Dedifferentiated amniotic fluid mesenchymal stem cell (primary cell): ENCODE measurements around the gene FCN1.
"Not testable (repeated sequence)": the region's sequence is repeated elsewhere in the genome, so short reads cannot be mapped to it uniquely, and the experiment has no call there.

Source experiments
- DNase-seq: peaks from one replicate; pipeline ENCODE4 v3.0.0-alpha.2; 2016; ENCODE audit errors: extremely low spot score

Gene FCN1

DNA sequence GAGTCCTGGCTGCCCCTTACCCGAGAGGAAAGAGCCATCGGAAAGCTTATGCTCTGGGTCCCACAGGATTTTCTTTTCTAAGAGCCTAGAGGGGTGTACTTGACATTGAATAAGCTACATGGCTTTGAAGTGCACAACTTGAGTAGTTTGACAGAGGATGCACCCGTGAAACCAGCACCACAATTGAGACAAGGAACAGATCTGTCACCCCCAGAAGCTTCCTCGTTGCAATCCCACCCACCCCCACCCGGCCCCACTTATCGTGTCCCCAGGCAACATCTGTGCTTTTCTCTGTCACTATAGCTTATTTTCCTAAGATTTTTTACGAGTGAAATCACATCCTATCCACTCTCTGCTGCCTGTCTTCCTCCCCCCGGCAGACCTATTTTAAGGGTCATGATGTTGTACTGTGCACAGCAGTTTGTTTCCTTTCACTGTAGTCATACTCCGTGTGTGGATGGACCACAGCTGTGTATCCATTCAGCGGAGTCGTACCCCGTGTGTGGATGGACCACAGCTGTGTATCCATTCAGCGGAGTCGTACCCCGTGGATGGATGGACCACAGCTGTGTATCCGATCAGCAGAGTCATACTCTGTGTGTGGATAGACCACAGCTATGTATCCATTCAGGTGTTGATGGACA lies 45.9 kb downstream of the FCN1 start:
- DNase-seq = no peak

DNA sequence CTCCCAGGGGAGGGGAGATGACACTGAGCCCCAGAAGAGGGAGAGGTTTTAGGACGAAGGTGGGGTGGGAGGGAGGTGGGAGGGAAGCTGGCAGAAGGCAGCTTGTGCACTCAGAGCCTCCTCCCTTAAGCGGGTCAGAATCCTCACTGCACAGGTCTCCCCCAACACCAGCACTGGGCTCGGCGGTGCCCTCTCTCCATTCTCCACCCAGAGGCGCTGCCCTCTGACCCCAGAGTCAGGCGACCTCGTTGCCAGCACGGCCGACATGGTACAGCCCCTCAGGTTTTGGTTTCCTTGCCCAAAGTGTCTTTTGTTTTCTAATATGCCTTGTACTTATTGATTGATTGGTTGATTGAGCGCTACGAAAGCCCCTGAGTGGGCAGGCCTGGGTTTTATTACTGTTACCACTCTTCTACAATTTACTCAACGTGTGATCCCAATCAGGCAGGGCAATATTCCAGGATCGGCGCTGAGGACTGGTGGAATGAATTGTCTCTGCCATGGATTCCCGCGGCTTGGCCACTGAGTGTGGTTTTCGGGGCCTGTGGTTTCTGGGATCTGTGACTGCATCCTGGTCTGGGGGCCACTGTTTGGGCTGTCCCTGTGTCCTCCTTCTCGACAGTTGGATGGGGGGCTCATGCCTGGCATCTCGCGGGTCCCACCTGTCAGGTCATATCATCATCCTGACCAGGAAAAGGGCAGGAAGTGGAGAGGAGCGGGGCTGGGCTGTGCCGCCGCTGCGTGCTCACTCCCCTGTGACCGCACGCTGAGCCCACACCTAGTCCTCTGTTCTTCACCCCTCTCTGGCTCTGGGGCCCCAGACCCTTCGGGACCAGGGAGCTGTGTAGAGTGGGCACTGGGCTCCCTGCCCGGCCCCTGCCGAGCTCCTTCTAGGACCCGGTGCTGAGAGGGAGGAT lies 46.7 kb downstream of the FCN1 start:
- no peak for DNase-seq

DNA sequence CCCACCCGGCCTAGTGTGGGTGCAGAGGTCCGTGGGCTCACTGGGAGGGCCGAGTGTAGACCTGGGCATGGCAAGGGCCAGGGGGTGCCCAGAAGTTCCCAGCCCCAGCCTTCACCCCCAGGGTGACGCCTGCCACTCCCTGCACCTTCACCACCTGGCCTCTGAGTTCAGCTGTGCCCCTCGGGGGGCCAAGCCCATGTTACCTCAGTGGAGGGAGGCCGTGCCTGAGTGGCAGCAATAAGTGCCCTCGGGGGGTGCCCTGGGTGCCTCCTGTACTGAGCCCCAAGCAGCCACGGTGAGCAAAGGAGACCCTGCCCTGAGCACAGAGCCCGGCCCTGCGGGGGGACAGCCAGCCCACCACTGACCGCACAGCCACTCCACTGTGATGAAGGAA lies 47.4 kb downstream of the FCN1 start:
- DNase-seq = no peak

DNA sequence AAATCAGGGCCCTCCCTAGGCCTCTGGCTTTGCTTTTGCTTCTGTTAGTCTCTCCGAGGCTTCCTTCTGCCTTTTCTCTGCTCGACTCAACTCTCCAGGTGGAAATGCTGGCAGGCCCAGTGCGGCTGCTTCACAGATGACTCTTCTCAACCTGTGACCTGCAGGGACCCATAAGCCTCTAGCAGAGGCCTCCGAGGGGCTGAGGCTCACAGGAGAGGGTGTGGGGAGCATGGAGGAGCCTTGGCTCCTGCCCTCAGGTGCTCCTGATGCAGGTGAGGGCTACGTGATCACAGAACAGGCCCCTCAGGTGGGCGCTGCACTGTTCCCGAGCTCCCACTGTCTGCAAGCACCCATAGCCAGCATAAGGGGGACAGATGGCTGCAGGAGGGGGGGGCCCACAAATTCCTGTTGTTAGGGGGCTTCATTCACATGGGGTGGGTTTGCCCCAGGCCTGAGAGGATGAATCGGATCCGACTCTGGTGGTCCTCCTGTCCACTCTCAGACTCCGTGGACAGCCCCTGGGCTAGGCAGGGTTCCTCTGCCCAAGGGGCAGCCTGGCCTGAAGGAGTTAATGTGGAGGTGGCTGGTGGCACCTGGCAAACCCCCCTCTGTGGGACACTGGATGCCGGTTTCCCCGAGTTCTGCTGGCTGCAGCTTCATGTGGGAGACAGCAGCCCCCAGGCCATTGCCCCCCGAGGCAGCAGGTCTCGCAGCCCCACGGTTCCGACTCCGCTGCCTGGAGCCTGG lies 48.0 kb downstream of the FCN1 start:
- no peak for DNase-seq

DNA sequence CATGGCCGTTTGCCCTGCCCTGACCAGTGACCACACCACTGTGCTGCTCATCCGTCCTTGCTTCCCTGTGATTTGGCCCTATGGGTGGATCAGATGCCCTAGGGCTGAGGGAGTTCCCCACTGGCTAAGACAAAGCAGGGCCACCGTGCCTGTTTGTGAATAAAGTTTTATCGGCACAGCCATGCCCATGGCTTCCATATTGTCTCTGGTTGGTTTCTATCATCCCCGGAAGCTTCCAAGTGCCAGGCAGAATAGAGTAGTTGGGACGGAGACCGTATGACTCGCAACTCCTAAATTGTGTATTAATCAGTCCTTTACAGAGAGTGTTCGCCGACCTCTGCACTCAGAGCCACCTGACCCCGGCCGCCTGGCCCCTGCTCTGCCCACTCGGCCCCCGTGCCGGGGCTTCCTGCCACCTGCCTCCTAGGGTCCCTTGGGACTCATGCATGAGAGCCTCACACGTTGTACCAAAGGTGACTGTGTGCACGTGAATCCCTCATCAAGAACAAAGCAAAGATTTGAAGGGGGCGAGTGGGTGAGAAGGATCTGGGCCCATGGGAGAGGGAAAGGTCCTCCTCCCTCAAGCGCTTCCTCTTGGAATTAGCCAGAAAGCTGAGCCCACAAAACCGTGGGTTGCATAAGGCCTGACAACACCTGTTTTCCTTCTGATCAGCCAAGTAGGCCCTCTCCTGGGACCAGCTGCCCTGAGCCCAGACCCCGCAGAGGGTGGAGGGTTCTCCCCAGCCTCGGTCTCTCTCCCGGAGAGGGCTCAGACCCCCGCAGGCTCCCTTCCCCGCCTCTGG lies 48.8 kb downstream of the FCN1 start:
- no peak for DNase-seq

DNA sequence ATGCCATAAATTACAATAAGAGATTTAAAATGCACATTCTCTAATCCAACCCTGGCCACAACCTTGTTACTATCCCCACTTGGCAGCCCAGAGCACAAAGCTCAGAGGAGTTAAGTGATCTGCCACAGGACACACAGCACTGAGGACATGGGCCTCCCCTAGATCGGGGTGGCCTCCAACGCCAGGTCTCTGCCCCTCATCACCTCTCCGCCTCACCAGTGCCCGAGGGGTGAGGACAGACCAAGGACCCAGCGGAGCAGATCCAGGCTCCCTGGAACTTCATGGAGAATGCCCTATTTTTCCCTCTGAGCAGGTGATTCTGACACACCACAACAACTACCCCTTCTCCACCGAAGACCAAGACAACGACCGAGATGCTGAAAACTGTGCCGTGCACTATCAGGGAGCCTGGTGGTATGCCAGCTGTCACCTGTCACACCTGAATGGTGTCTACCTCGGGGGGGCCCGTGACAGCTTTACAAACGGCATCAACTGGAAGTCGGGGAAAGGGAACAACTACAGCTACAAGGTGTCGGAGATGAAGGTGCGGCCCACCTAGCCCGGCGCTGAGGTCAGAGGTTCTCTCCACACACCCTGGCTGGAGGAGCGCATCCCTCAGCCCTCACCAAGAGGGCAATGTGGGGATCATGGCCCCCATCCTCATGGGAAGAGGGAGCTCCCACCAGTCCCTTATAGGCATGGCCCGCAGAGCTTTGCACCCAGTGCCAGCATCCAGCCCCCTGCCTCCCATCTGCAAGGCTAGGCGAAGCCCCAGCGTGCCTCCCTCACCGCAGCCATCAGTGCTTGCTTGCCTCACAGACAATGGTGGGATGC lies 49.6 kb downstream of the FCN1 start:
- DNase-seq = no peak

DNA sequence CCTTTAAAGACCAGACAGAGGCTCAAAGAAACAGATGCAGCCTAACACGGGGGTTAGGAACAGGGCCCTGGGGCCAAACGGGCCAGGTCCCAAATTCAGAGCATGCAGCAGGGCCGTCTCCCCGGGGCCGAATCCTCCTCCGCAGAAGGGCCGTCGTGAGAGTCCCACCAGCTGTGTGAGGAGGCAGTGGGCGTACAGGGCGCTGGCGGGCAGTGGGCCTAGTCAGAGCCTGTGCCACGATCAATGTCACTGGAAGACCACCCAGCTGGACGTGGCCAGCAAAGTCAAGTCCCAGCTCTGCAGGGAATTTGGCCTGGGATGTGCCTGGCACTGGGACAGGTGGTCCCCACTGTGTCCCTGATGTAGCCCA lies 52.9 kb downstream of the FCN1 start:
- DNase-seq = no peak

DNA sequence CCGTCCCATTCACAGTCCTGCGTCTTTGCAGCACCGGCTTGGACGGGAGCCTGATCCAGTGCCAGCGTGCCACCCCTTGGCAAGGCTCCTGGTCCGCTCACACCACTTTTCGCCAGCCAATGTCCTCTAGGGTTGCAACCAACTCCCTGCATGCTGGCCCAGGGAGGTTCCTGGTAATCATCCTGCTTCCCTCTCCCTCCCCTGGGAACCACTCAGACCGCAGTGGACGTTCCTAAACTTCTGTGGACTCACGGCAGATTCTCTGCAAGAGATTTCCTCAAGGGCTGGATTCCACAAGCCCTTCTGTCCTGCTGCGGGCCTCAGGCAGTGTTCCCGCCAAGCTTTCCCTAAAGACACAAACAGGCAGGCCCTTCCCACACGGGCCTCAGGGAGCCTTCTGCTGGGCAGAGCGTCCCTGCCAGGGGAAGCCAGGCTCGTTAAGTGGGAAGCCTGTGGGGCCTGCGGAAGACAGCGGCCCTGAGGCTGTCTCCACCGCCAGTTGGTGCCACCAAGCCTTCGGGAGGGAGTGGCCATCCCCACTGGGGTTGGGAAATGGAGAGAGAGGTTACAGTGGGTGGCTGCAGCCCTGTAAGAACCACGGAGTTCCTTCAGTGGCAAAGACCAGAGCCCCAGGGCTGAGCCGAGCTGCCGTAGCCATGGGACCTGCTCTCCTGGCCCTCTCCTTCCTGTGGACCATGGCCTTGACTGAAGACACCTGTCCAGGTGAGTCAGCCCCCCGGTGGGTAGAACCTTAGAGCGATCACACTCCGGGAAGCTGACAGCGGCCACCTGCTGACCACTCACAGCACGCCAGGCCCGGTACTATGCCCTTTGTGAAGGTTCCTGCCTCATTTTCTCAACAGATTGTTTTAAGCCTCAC lies 53.5 kb downstream of the FCN1 start:
- DNase-seq = no peak

DNA sequence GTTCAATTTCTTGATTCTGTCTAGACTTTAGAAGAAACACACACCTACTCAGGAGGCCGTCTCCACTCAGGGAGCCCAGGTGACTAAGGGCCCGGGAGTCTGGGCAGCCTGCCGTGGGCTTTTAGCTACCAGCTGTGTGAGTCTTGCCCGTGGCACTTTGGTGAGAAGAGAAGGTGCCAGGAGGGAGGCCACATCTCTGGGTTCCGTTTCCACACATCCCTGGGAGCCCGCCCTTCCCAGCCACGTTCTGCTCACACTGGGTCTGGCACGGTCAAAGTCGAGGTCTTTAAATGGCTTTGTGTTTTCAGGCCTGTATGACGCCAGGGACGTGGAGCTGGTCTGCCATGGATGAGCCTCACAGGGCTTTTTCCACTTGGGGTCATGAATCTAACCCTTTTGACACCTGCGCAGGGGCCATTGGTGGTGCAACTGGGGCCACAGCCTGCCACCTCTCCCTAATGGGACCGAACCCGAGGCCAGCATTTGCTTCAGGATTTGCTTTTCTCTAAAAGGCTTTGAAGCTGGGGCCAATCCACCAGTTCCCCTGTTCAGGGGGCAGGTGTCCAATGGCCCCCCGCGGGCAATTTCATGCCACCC lies 54.3 kb downstream of the FCN1 start:
- no peak for DNase-seq

DNA sequence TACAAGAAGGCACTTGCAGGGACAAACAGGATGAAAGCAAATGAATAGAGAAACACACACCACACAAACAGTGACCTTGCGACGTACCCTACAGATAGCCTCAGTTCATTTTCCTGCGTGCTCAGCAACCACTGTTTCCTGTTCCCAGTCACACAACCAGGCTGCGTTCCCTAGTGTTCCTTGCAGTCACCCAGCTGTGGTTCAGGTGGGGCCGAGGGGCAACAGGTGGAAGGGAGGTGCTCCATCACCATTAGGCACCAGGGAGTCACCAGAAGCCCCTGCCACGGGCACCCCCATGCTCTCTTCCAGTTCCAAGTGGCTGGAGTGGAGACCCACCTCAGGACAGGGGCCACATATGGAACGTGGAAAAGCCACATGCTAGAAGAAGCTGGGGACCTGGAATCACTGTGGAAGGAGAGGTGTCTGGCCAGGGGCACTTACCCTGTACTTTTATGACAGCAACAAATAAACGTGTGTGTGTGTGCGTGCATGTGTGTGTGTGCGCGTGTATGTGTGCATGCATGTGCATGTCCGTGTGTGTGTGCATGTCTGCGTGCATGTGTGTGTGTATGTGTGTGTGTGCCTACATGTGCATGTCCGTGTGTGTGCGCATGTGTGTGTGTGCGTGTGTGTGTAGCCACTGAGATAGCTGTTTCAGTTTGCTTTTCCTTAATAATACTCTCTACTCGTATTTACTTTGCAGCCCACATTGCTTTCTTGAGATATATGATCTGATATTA lies 55.9 kb downstream of the FCN1 start:
- DNase-seq = no peak

DNA sequence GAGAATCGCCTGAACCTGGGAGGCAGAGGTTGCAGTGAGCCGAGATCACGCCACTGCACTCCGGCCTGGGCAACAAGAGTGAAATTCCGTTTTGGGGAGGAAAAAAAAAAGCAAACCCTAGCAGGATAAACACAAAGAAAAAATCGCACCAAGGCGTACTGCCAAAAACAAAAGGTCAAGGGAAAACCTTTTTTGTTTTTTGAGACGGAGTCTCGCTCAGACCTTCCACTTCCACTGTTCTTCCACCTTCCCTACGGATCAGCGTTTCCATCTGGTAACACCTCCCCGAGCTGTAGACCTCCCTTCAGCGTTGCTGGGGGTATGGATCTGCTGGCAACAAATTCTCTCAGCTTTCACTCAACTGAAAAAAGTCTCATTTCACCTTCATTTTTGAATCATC lies 57.2 kb downstream of the FCN1 start:
- no peak for DNase-seq

DNA sequence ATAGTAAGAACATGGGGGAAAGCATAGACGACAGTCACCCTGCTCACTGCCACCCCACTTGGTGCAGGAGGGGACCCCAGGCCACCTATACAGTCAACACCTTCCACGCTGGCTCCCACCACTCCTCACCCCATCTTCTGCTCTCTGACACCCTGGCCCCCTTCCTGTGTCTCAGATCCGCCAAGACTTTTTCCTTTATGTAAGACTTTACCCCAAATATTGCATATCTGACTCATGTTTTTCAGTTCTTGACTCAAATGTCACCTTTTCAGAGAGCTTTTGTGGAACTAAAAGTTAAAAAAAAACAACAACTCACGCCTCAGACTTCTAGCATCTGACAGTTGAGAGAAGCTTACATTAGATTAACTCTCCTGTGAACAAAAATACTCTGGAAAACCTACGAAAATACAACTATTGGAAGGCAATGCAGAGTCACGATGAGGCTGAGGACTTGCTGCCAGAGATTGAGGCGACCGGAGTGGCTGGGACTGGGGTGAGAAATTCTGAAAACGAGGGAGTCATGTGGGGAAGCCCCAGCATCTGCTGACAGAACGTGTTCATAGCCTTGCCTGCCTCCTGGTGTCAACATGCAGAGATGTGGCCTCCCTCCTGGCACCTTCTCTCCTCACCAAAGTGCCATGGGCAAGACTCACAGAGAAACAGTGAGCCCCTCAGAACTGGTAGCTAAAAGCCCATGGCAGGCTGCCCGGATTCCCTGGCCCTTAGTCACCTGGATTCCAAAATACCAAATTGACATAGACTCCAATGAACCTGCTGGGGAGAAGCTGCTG lies 59.5 kb downstream of the FCN1 start:
- DNase-seq = no peak

DNA sequence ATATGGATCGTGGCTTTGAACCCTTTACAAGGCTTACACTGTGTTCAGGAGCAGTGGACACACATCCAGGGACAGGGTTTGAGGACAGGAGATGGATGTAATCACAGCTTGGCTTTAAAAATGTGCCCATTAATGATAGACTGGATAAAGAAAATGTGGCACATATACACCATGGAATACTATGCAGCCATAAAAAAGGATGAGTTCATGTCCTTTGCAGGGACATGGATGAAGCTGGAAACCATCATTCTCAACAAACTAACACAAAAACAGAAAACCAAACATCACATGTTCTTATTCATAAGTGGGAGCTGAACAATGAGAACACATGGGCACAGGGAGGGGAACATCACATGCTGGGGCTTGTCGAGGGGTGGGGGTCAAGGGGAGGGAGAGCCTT lies 60.3 kb downstream of the FCN1 start:
- not testable (repeated sequence) for DNase-seq

DNA sequence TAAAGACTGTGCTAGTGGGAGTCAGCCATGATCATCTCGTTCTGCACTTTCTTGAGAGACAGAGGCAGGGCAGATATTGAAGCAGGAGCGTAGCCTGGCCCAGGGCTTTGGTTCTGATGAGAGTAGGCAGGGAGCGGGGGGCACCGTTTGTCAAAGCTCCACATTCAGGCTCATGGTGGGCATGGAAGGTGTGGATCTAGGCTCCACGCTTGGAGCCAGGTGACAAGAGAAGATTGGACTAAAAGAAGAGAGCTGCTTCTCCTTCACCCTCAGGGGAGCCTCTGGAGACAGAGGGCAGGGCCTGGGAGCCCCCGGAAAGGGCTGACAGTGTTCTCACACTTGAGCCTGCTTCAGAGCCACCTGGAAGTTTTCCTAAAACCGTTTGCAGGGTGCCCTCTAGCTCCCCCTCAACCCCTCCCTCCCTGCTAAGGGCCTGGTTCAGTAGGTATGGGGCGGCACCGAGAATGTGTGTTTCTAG lies 61.8 kb downstream of the FCN1 start:
- DNase-seq = no peak
